Fibroblast of peridontal ligament (primary cell): ENCODE data around the gene COL1A2.

Source experiments
- DNase-seq: peaks from one replicate; pipeline ENCODE4 v3.0.0-alpha.2; 2010; ENCODE audit errors: extremely low read depth

COL1A2 gene

GRCh38 chr7:94394437-94395140, at the start of gene COL1A2:
Gene COL1A2, plus strand, starts transcription at chr7:94394895. Its CDS starts 137 bp downstream, at chr7:94395032.
- peak; percentile 99 for DNase-seq

- DNase-seq = no peak
Measured at GRCh38 chr7:94345907-94346306, 48.8 kb upstream of the COL1A2 start.

GRCh38 chr7:94348142-94348541, 46.6 kb upstream of the COL1A2 start:
- peak; percentile 100 for DNase-seq

GRCh38 chr7:94350734-94351133, 44.0 kb upstream of the COL1A2 start:
- DNase-seq = no peak

- DNase-seq = no peak
Measured at GRCh38 chr7:94351703-94352102, 43.0 kb upstream of the COL1A2 start.

- no peak for DNase-seq
Measured at GRCh38 chr7:94352887-94353286, 41.8 kb upstream of the COL1A2 start.

GRCh38 chr7:94354953-94355352, 39.7 kb upstream of the COL1A2 start:
- DNase-seq = peak; percentile 58

- DNase-seq = peak; percentile 84
Measured at GRCh38 chr7:94355454-94355853, 39.2 kb upstream of the COL1A2 start.

GRCh38 chr7:94357076-94357475, 37.6 kb upstream of the COL1A2 start:
- peak; percentile 71 for DNase-seq

- no peak for DNase-seq
Measured at GRCh38 chr7:94360926-94361325, 33.8 kb upstream of the COL1A2 start.

GRCh38 chr7:94362276-94362675, 32.4 kb upstream of the COL1A2 start:
- DNase-seq = no peak

- no peak for DNase-seq
Measured at GRCh38 chr7:94364816-94365215, 29.9 kb upstream of the COL1A2 start.

- no peak for DNase-seq
Measured at GRCh38 chr7:94366163-94366562, 28.5 kb upstream of the COL1A2 start.

GRCh38 chr7:94366832-94367231, 27.9 kb upstream of the COL1A2 start:
- DNase-seq = no peak

- peak; percentile 91 for DNase-seq
Measured at GRCh38 chr7:94367949-94368348, 26.7 kb upstream of the COL1A2 start.

- peak; percentile 97 for DNase-seq
Measured at GRCh38 chr7:94368371-94368791, 26.3 kb upstream of the COL1A2 start.

- peak; percentile 98 for DNase-seq
Measured at GRCh38 chr7:94374231-94374630, 20.5 kb upstream of the COL1A2 start.

GRCh38 chr7:94374721-94375566, 19.8 kb upstream of the COL1A2 start:
- peak; percentile 99 for DNase-seq

GRCh38 chr7:94375691-94376090, 19.0 kb upstream of the COL1A2 start:
- peak; percentile 99 for DNase-seq

- DNase-seq = no peak
Measured at GRCh38 chr7:94376281-94376680, 18.4 kb upstream of the COL1A2 start.

GRCh38 chr7:94378356-94378755, 16.3 kb upstream of the COL1A2 start:
- DNase-seq = no peak

- no peak for DNase-seq
Measured at GRCh38 chr7:94380264-94380663, 14.4 kb upstream of the COL1A2 start.

- peak; percentile 65 for DNase-seq
Measured at GRCh38 chr7:94382132-94382531, 12.6 kb upstream of the COL1A2 start.
